NCI-H524 treated with DMSO at 0.1 percent for 48 hours (cell line): ENCODE data around the gene SEC22A.

Experiments used
- DNase-seq: peaks from one replicate; lab custom pipeline; 2025; lab: John Stamatoyannopoulos, UW

SEC22A gene

GRCh38 chr3:123267821-123268220 lies 66.1 kb downstream of the SEC22A start:
- DNase-seq: no peak

GRCh38 chr3:123270818-123271217 lies 69.1 kb downstream of the SEC22A start:
- no peak for DNase-seq

- no peak for DNase-seq
These were observed 69.9 kb downstream of the SEC22A start for GRCh38 chr3:123271466-123272159.

GRCh38 chr3:123272547-123272946 lies 70.8 kb downstream of the SEC22A start:
- no peak for DNase-seq

GRCh38 chr3:123275691-123276090 lies 73.9 kb downstream of the SEC22A start:
- no peak for DNase-seq

GRCh38 chr3:123276346-123277006 lies 74.7 kb downstream of the SEC22A start:
- no peak for DNase-seq

- DNase-seq: no peak
These were observed 75.4 kb downstream of the SEC22A start for GRCh38 chr3:123277106-123277505.

GRCh38 chr3:123278446-123278845 lies 76.7 kb downstream of the SEC22A start:
- no peak for DNase-seq

GRCh38 chr3:123279121-123279520 lies 77.4 kb downstream of the SEC22A start:
- no peak for DNase-seq

GRCh38 chr3:123281406-123281805 lies 79.7 kb downstream of the SEC22A start:
- DNase-seq: no peak

- no peak for DNase-seq
These were observed 80.2 kb downstream of the SEC22A start for GRCh38 chr3:123281929-123282328.

- no peak for DNase-seq
These were observed 80.7 kb downstream of the SEC22A start for GRCh38 chr3:123282461-123282860.

- DNase-seq: no peak
These were observed 81.3 kb downstream of the SEC22A start for GRCh38 chr3:123283074-123283473.

- no peak for DNase-seq
These were observed 82.1 kb downstream of the SEC22A start for GRCh38 chr3:123283657-123284398.

GRCh38 chr3:123284399-123285010 lies 82.8 kb downstream of the SEC22A start:
- no peak for DNase-seq

- DNase-seq: no peak
These were observed 83.3 kb downstream of the SEC22A start for GRCh38 chr3:123285066-123285465.

GRCh38 chr3:123285479-123285878 lies 83.7 kb downstream of the SEC22A start:
- no peak for DNase-seq

GRCh38 chr3:123285931-123286307 lies 84.2 kb downstream of the SEC22A start:
- DNase-seq: no peak

- DNase-seq: no peak
These were observed 84.7 kb downstream of the SEC22A start for GRCh38 chr3:123286308-123287023.

- no peak for DNase-seq
These were observed 85.6 kb downstream of the SEC22A start for GRCh38 chr3:123287051-123287961.

GRCh38 chr3:123287962-123288302 lies 86.2 kb downstream of the SEC22A start:
- DNase-seq: no peak
